Calu3 (cell line): ENCODE measurements around the gene SFXN4. TPM values are rescaled to one million over a fixed set of nuclear protein-coding genes. Genes with fewer than 3 reads are reported as not detected.

Experiments
- BruUV-seq: library from RNA; stranded (reverse); fragments of 400-500 nt; replicated peaks from 2 replicates; lab custom pipeline; 2021; lab: Mats Ljungman, UMichigan
- CTCF ChIA-PET: fragments of 300-600 bp; sonication (Branson Sonifier 250); formaldehyde crosslinking; loops from one replicate; lab custom pipeline; 2022; ENCODE audit warnings: antibody characterized with exemption; lab: Charles Lee
- DNase-seq: peaks from one replicate; pipeline ENCODE4 v3.0.0; 2022
- H3K27ac Mint-ChIP-seq: one replicate; pipeline ENCODE4 v1.8.0; 2022; ENCODE audit warnings: mixed read lengths; ENCODE audit not compliant: unreplicated experiment
- H3K27me3 Mint-ChIP-seq: one replicate; pipeline ENCODE4 v1.8.0; 2022; ENCODE audit warnings: mixed read lengths; ENCODE audit not compliant: unreplicated experiment
- H3K36me3 Mint-ChIP-seq: one replicate; pipeline ENCODE4 v1.8.0; 2022; ENCODE audit warnings: mild to moderate bottlenecking, moderate library complexity, mixed read lengths; ENCODE audit not compliant: insufficient read depth, unreplicated experiment
- H3K4me1 Mint-ChIP-seq: one replicate; pipeline ENCODE4 v1.8.0; 2022; ENCODE audit warnings: mild to moderate bottlenecking, low read depth, mixed read lengths; ENCODE audit not compliant: unreplicated experiment
- H3K4me3 Mint-ChIP-seq: one replicate; pipeline ENCODE4 v1.8.0; 2022; ENCODE audit warnings: mild to moderate bottlenecking, low read depth, moderate library complexity, mixed read lengths; ENCODE audit not compliant: unreplicated experiment
- H3K9me3 Mint-ChIP-seq: one replicate; pipeline ENCODE4 v1.8.0; 2022; ENCODE audit warnings: low read depth, mixed read lengths; ENCODE audit not compliant: unreplicated experiment
- CTCF ChIP-seq: fragments of 200-600 bp; IDR thresholded peaks from one replicate; pipeline ENCODE4 v1.8.0; 2022; ENCODE audit warnings: antibody characterized with exemption; ENCODE audit not compliant: unreplicated experiment
- intact Hi-C: fragments of 100-400 bp; cut with micrococcal nuclease; formaldehyde crosslinking; loops from one replicate; pipeline ENCODE4 v1.10.0; 2022; ENCODE audit not compliant: unreplicated experiment
- total RNA-seq: library from RNA; stranded (reverse); gene quantifications from 2 replicates; pipeline ENCODE4 v1.2.3, GENCODE V29; 2022

The SFXN4 gene
- total RNA-seq, 1 experiment from 2014 or later: 19.9 TPM

- CTCF ChIA-PET: no interaction called here
- DNase-seq: no peak
- Mint-ChIP-seq H3K4me1 (no peaks in the 10 kb centered on the region), H3K27me3 (no peaks in the 10 kb centered on the region), H3K27ac (no peak overlapping the region), H3K4me3 (no peak overlapping the region), H3K36me3 (peaks cover 22% of the 10 kb centered on the region), H3K9me3 (no peaks in the 10 kb centered on the region)
- intact Hi-C loops: no loop called here
- no TSS peak for BruUV-seq
- TF ChIP-seq CTCF: no peak
Measured at GRCh38 chr10:119129721-119130120, 35.8 kb downstream of the SFXN4 start.

GRCh38 chr10:119125942-119126341 lies 39.6 kb downstream of the SFXN4 start:
- DNase-seq: no peak
- no peak for TF ChIP-seq CTCF
- no peaks in the 10 kb centered on the region for H3K9me3 Mint-ChIP-seq
- intact Hi-C loops: no loop called here
- H3K27ac Mint-ChIP-seq: no peak overlapping the region
- BruUV-seq: no TSS peak
- H3K4me1 Mint-ChIP-seq: no peaks in the 10 kb centered on the region
- H3K4me3 Mint-ChIP-seq: no peak overlapping the region
- H3K36me3 Mint-ChIP-seq: peaks cover 11% of the 10 kb centered on the region
- no peaks in the 10 kb centered on the region for H3K27me3 Mint-ChIP-seq
- CTCF ChIA-PET: no interaction called here

- no peak for DNase-seq
Measured at GRCh38 chr10:119120875-119121274, 44.6 kb downstream of the SFXN4 start.

GRCh38 chr10:119120413-119120867 lies 45.1 kb downstream of the SFXN4 start:
- Mint-ChIP-seq H3K4me3 (no peak overlapping the region), H3K27me3 (no peaks in the 10 kb centered on the region), H3K27ac (no peak overlapping the region), H3K36me3 (peaks cover 7% of the 10 kb centered on the region), H3K9me3 (no peaks in the 10 kb centered on the region), H3K4me1 (no peaks in the 10 kb centered on the region)
- BruUV-seq: no TSS peak
- TF ChIP-seq CTCF: no peak
- DNase-seq: no peak
- intact Hi-C loops: no loop called here
- CTCF ChIA-PET: no interaction called here

More at GRCh38 chr10:119120875-119121274, 44.6 kb downstream of the SFXN4 start:
- CTCF ChIA-PET: no interaction called here
- no TSS peak for BruUV-seq
- Mint-ChIP-seq H3K4me3 (no peak overlapping the region), H3K27ac (no peak overlapping the region), H3K27me3 (no peaks in the 10 kb centered on the region), H3K9me3 (no peaks in the 10 kb centered on the region), H3K36me3 (peaks cover 7% of the 10 kb centered on the region), H3K4me1 (no peaks in the 10 kb centered on the region)
- TF ChIP-seq CTCF: no peak
- intact Hi-C loops: no loop called here
